Activated T-helper 9 cell treated with anti-CD3 and anti-CD28 coated beads, Interleukin-2, amount 50 U/mL, for 16 hours (primary cell): ENCODE results near the gene DLGAP4.
A peak's percentile ranks its signal among the peaks of the same experiment; 100 is the strongest.

Source experiments
- DNase-seq: peaks from one replicate; pipeline ENCODE4 v3.0.0-alpha.2; 2020; ENCODE audit warnings: low read depth

Gene DLGAP4

GRCh38 chr20:36477475-36477874 lies 171.3 kb downstream of the DLGAP4 start:
- no peak for DNase-seq

- no peak for DNase-seq
Measured at GRCh38 chr20:36478137-36478905, 172.2 kb downstream of the DLGAP4 start.

GRCh38 chr20:36479938-36480337 lies 173.8 kb downstream of the DLGAP4 start:
- DNase-seq, result no peak

- DNase-seq, result no peak
Measured at GRCh38 chr20:36480456-36481048, 174.4 kb downstream of the DLGAP4 start.

- no peak for DNase-seq
Measured at GRCh38 chr20:36481380-36482043, 175.4 kb downstream of the DLGAP4 start.

- DNase-seq, result no peak
Measured at GRCh38 chr20:36482044-36482473, 175.9 kb downstream of the DLGAP4 start.

- DNase-seq, result no peak
Measured at GRCh38 chr20:36483209-36483918, 177.2 kb downstream of the DLGAP4 start.

GRCh38 chr20:36483919-36484808 lies 178.0 kb downstream of the DLGAP4 start:
- no peak for DNase-seq

GRCh38 chr20:36485286-36485685 lies 179.1 kb downstream of the DLGAP4 start:
- no peak for DNase-seq

GRCh38 chr20:36487069-36487468 lies 180.9 kb downstream of the DLGAP4 start:
- no peak for DNase-seq

GRCh38 chr20:36490191-36490590 lies 184.1 kb downstream of the DLGAP4 start:
- DNase-seq, result no peak

- DNase-seq, result peak; percentile 26
Measured at GRCh38 chr20:36491901-36492617, 185.9 kb downstream of the DLGAP4 start.

- DNase-seq, result no peak
Measured at GRCh38 chr20:36493051-36493800, 187.1 kb downstream of the DLGAP4 start.

GRCh38 chr20:36493801-36494114 lies 187.6 kb downstream of the DLGAP4 start:
- DNase-seq, result no peak

- DNase-seq, result no peak
Measured at GRCh38 chr20:36496707-36497669, 190.8 kb downstream of the DLGAP4 start.

GRCh38 chr20:36497856-36498255 lies 191.7 kb downstream of the DLGAP4 start:
- no peak for DNase-seq

- DNase-seq, result no peak
Measured at GRCh38 chr20:36498386-36499179, 192.4 kb downstream of the DLGAP4 start.

- DNase-seq, result no peak
Measured at GRCh38 chr20:36499211-36499610, 193.1 kb downstream of the DLGAP4 start.
